Measurements from ENCODE around the gene DUSP7.

DUSP7 gene

DNA sequence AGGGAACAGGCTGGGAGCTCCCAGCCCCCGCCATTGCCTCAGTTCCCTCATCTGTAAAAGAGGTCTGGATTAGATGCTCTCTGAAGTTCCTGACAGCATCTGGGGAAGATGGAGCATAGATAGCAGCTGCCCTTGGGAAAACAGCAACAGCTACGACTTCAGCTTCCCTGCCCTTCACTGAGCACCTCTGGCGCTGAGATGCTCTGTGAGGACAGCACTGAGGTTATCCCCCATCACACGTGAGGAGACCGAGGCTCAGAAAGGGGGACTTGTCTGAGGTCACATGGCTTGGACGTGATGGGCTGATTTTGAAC lies 49.6 kb downstream of the DUSP7 start:
- DNase-seq (ENCODE audit: low read depth), result no peak

DNA sequence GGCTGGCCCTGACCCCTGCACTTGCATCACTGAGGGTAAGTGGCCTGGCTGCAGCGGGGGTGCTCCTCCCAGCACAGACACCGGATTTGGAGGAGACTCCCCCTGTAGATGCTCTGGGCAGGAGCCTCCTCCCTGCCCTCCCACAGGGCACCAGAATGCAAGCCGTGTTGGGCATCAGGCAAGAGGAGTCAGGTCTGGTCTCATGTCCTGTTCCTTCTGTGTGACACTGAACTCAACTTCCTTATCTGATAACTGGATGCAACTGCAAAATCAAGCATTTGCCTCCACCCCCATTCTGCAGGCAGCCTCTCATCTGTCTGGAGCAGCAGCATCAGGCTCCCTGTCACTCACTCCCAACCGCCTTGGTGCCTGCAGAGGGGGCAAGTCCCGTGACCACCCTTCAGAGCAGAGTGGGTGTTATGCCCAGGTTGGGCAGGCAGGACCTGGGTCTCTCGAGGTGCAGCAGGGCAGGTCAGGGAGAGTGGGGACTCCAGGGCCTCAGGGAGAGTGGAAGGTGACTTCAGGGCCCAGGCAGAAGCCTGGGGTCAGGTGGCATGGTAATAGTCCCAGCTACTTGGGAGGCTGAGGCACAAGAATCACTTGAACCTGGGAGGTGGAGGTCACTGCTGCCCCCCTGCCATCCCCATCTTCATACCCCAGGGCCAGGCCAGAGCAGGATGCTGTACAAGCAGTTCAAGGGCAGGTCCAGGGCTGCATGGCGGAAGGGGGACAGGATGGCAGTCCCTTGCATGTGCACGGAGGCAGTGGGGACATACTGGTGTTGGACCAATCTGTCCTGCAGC lies 50.2 kb downstream of the DUSP7 start:
- no peak for DNase-seq (ENCODE audit: low read depth)

DNA sequence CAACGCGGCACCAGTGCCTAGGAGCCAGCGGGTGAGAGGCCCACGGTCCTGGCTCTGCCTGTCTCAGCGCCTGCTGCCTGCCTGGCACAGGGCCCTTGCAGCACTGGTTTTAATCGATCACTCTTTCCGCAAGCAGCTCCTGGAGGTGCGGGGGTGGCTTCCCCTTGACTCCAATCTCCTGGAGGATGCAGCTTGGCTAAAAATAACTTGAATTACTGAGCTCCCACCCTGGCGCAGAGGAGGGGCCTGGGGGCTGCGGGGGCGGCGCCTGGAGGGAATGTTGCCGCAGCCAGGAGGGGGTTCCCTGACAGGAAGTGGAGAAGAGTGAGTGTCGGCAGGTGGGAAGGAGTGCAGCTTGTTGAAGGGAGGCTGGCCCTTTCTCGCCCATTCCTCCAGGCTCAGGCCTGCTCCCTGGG lies 50.8 kb downstream of the DUSP7 start:
- no peak for DNase-seq (ENCODE audit: low read depth)

DNA sequence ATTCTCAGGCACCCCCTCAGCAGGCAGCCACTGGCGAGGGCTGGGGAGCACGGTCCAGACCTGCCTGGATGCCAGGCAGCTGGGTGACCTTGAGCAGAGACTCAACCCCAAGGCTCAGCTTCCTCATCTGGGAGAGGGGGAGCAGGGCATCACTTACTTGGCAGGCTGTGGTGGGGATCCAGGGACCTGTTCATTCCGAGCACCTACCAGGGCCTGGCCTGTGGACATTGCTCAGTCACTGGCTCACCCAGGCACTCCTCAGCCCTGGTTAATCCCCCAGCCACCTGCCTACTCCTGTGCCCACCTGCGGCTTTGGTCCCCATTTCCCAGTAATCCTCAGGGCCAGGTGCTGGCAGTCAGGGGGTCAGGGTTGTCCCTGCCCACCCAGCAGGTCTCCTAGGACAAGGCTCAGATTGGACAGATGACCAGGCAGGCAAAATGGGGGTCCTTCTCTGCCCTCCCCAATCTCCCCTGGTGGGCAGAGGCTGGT lies 51.4 kb downstream of the DUSP7 start:
- DNase-seq (ENCODE audit: low read depth), result no peak

DNA sequence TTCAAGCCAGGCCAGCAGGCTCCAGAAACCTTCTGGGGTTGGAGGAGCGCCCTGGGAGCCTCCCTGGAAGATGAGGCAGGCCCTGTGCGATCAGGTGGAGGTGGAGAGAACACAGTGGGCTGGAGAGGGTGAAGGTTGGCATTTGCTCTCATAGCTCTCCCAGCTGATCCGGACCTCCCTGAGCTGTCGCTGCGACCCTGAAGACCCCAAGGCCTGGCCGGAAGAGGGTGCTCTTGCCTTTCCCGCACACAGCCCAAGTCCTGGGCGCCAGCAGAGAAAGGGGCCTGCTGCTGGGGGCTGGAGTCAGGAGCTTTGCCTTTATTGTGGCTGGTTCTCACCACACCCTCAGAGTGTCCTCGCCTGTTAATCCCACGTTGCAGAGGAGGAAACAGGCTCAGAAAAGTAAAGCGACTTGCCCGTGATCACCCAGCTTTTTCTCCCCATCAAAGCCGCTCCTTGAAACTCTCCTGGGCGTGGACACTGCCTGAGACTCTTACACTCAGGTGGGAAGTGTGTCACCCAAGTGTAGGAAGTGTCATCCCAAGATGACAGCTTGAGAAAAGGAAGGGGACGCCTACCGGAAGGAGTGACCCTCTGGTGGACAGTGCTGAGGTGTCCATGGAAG lies 52.1 kb downstream of the DUSP7 start:
- DNase-seq (ENCODE audit: low read depth), result no peak

DNA sequence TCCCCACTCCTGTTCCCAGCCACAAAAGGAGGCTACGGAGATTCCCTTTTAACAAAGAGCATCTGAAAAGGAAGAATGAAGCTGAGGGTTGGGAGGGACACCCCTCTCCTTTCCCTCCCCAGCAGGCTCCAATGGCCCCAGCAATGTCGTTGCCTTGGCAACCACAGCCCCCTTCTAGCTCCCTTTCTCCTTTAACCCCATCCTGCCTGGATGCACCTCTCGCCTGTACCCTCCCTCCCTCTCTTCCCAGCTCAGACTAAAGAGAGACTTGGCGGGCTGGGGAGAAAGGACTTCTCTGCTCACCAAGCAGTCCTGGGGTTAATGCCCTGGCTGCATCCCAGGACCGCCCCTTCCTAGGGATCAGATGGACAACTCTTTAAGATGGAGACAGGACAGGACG lies 53.6 kb downstream of the DUSP7 start:
- DNase-seq (ENCODE audit: low read depth), result no peak

DNA sequence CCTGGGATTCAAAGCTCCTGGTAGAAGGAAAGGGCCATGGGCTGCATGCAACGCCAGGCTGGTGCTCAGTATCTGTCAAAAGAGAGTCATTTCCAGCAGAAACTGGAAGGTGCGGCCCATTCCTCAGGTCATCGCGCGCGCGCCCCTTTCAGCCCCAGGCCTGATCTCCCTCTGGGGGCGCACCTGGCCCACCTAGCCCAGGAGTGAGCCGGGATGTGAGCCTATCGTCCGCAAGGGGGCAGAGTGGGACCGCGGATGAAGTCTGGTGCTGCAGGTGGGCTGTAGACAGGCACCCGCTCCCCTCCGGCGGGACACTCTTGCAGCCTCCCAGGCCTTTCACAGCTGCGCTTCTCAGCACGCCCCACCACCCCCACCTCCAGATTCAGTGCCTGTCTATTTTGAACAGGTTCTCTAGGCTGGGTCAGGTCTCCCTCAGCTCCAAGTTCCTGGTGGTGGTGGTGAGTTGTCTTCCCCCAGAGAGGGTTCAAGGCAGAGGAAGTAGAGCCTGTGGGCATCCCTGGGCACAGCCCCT lies 54.9 kb downstream of the DUSP7 start:
- DNase-seq (ENCODE audit: low read depth), result peak; percentile 68

DNA sequence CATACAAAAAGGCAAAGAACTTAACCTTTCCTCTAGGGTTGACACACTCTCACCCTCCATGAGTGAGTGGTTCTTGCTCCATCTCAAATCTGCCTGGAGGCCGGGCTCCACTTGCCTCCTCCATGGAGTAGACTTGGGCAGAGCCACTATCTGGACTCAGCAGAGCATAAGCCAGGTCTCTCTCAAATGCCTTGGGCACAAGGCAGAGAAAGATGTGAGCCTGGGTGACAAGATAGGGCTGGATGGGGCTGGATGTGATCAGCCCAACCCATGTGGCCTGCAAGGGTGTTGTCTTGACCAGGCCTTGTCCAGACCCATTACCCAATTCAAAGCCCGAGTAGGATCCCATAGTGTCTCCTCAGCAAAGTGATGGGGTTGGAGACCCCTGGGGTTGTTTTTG lies 56.5 kb downstream of the DUSP7 start:
- DNase-seq (ENCODE audit: low read depth), result no peak
